Spleen (tissue), 7 donors: ENCODE data around the gene PLEKHA5.

ENCODE experiments used
- CTCF ChIP-seq, 11 experiments: fragments of 200-600 bp in 7 of 11; fragments of 450-650 bp in 4 of 11; sonication (generic) in 4 of 11; IDR thresholded peaks in 8 of 11; conservative IDR thresholded peaks in 3 of 11; 1 replicate in 7 of 11; 2 replicates in 4 of 11; pipeline versions ENCODE4 v1.4.0 to v1.8.0; 2016 to 2021; ENCODE audit warnings: antibody characterized with exemption in 11 of 11, inconsistent platforms in 4 of 11, mild to moderate bottlenecking in 1 of 11
- POLR2A ChIP-seq, 3 donors: fragments of 450-650 bp; IDR thresholded peaks; one replicate each; pipeline ENCODE4 v1.5.1; 2017; ENCODE audit warnings: antibody characterized with exemption in 3 of 3, mild to moderate bottlenecking in 1 of 3
- donor health status: DM: no; HTN: no; CAD: no; lungs with moderate emphysema.
- donor health status: DM: no; HTN: no; CAD: no.
- donor health status: DM: no; HTN: no; CAD: no.

DNA sequence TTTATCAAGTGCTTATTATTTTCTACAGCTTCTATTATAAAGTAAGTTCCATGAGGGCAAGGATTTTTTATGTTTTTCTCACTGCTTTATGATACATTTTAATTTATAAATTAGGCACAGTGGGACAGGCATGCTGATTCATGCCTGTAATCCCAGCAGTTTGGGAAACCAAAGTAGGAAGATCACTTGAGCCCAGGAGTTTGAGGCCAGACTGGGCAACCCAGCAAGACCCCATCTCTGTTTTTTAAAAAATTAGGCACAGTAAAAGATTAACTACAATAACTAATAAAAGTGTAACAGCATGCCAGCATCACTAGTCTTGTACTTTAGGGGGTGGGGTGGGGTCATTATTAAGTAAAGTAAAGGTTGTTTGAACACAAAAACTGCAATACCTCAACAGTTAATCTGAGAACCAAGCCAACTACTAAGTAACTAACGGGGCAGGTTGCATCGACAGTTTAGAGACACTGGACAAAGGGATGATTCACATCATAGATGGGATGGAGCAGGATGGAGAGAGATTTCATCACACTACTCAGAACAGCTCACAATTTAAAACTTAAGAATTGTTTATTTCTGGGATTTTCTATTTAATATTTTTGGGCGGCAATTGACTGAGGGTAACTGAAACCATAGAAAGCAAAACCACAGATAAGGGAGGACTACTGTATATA, 119.5 kb downstream of the PLEKHA5 start:
- no peak for TF ChIP-seq CTCF (IDR thresholded peaks at IDR 0.05 in 8 of 11, conservative IDR thresholded peaks at IDR 0.05 in 3 of 11)
- TF ChIP-seq POLR2A (IDR thresholded peaks at IDR 0.05): no peak
